H1 (cell line): ENCODE data around the gene FTSJ3. TPM values are rescaled to one million over a fixed set of nuclear protein-coding genes. Genes with fewer than 3 reads are reported as not detected.

Source experiments
- CTCF ChIA-PET: fragments of 300-600 bp; sonication (Branson Sonifier 250); formaldehyde crosslinking; loops from one replicate; lab custom pipeline; 2021; ENCODE audit not compliant: partially characterized antibody; lab: Charles Lee
- POLR2A ChIA-PET: fragments of 300-600 bp; sonication (Branson Sonifier 250); formaldehyde crosslinking; loops from one replicate; lab custom pipeline; 2021; ENCODE audit warnings: inconsistent platforms; ENCODE audit not compliant: partially characterized antibody; lab: Charles Lee
- DNase-seq, 2 experiments: peaks; one replicate each; pipeline versions ENCODE4 v3.0.0 to v3.0.0-alpha.2; 2010 to 2022; ENCODE audit warnings: low spot score in 2 of 2, low read depth in 1 of 2, mixed read lengths in 1 of 2
- FAIRE-seq: peaks from 2 replicates; lab custom pipeline; 2011; peaks lifted over from hg19 to GRCh38; lab: Jason Lieb, UNC
- H2AFZ ChIP-seq: 2 replicates; pipeline ENCODE4 v1.8.1; 2012; ENCODE audit warnings: low read length, inconsistent platforms
- H2AK5ac ChIP-seq: 2 replicates; pipeline ENCODE4 v1.6.1; 2013; ENCODE audit warnings: low read depth, low read length
- H2BK120ac ChIP-seq: replicated peaks from 2 replicates; pipeline ENCODE3; 2013; ENCODE audit warnings: low read depth, low read length, inconsistent platforms
- H2BK12ac ChIP-seq: 2 replicates; pipeline ENCODE4 v1.6.1; 2013; ENCODE audit warnings: low read depth, low read length
- H2BK15ac ChIP-seq: 2 replicates; pipeline ENCODE4 v1.6.1; 2013; ENCODE audit warnings: low read length
- H2BK20ac ChIP-seq: 2 replicates; pipeline ENCODE4 v1.6.1; 2013; ENCODE audit warnings: low read length
- H2BK5ac ChIP-seq: 2 replicates; pipeline ENCODE4 v1.6.1; 2013; ENCODE audit warnings: low read depth, low read length
- H3K14ac ChIP-seq: 2 replicates; pipeline ENCODE4 v1.6.1; 2013; ENCODE audit warnings: inconsistent platforms; ENCODE audit not compliant: insufficient read length
- H3K18ac ChIP-seq: 2 replicates; pipeline ENCODE4 v1.6.1; 2013; ENCODE audit warnings: low read length; ENCODE audit errors: extremely low read depth
- H3K23ac ChIP-seq: 2 replicates; pipeline ENCODE4 v1.6.1; 2013; ENCODE audit warnings: inconsistent platforms; ENCODE audit not compliant: insufficient read length
- H3K23me2 ChIP-seq: 2 replicates; pipeline ENCODE4 v1.6.1; 2013; ENCODE audit warnings: low read depth, low read length
- H3K27ac ChIP-seq: 2 replicates; pipeline ENCODE4 v1.6.1; 2011; ENCODE audit warnings: low read depth, low read length, inconsistent platforms
- H3K27me3 ChIP-seq, 4 experiments: replicated peaks in 1 of 4; 1 replicate in 1 of 4; 2 replicates in 3 of 4; pipeline versions ENCODE4 v1.6.1 to v1.8.1; 2011 to 2013; ENCODE audit warnings: low read length in 3 of 4, mild to moderate bottlenecking in 3 of 4, inconsistent platforms in 2 of 4, mixed read lengths in 2 of 4, moderate library complexity in 1 of 4; ENCODE audit not compliant: control insufficient read depth in 3 of 4, insufficient read depth in 3 of 4; ENCODE audit errors: extremely low read depth in 1 of 4
- H3K36me3 ChIP-seq, 4 experiments: 2 replicates each; pipeline versions ENCODE4 v1.6.1 to v1.8.1; 2011 to 2013; ENCODE audit warnings: mild to moderate bottlenecking in 4 of 4, low read length in 3 of 4, moderate library complexity in 2 of 4, control low read depth in 1 of 4, inconsistent platforms in 1 of 4; ENCODE audit not compliant: insufficient read depth in 4 of 4, control insufficient read depth in 2 of 4
- H3K4ac ChIP-seq: replicated peaks from 2 replicates; pipeline ENCODE3; 2013; ENCODE audit warnings: low read length, low read depth, mixed read lengths, inconsistent platforms; ENCODE audit not compliant: insufficient read length
- H3K4me1 ChIP-seq, 4 experiments: replicated peaks in 1 of 4; 1 replicate in 1 of 4; 2 replicates in 3 of 4; pipeline versions ENCODE4 v1.6.1 to v1.8.1; 2011 to 2013; ENCODE audit warnings: low read length in 3 of 4, inconsistent platforms in 2 of 4, mixed read lengths in 1 of 4; ENCODE audit not compliant: insufficient read depth in 4 of 4, control insufficient read depth in 3 of 4
- H3K4me2 ChIP-seq, 2 experiments: 2 replicates each; pipeline versions ENCODE4 v1.6.1 to v1.8.1; 2011 to 2013; ENCODE audit warnings: low read depth in 2 of 2, low read length in 2 of 2, control low read depth in 1 of 2, inconsistent platforms in 1 of 2, mild to moderate bottlenecking in 1 of 2; ENCODE audit not compliant: insufficient read depth in 1 of 2
- H3K4me3 ChIP-seq, 4 experiments: fragments of 200-600, 300-600 bp in 1 of 4; sonication (generic), shearing (Covaris generic), sonication (Bioruptor Twin) in 1 of 4; 2 replicates each; pipeline versions ENCODE4 v1.5.1 to v1.8.1; 2011 to 2016; ENCODE audit warnings: low read length in 4 of 4, low read depth in 3 of 4, control low read depth in 2 of 4, inconsistent platforms in 2 of 4, mild to moderate bottlenecking in 2 of 4, mixed read lengths in 1 of 4, moderate library complexity in 1 of 4; ENCODE audit not compliant: insufficient read depth in 2 of 4; ENCODE audit errors: extremely low read depth in 1 of 4
- H3K56ac ChIP-seq: replicated peaks from 2 replicates; pipeline ENCODE3; 2013; ENCODE audit warnings: low read depth, mild to moderate bottlenecking, mixed read lengths, low read length, inconsistent platforms; ENCODE audit not compliant: insufficient read length
- H3K79me1 ChIP-seq: 2 replicates; pipeline ENCODE4 v1.6.1; 2013; ENCODE audit warnings: low read depth, low read length, control low read depth
- H3K79me2 ChIP-seq, 2 experiments: 2 replicates each; pipeline versions ENCODE4 v1.6.1 to v1.8.1; 2012 to 2013; ENCODE audit warnings: low read length in 2 of 2, mild to moderate bottlenecking in 2 of 2, inconsistent platforms in 1 of 2; ENCODE audit not compliant: insufficient read depth in 2 of 2, control insufficient read depth in 1 of 2
- H3K9ac ChIP-seq, 4 experiments: replicated peaks in 1 of 4; 1 replicate in 1 of 4; 2 replicates in 3 of 4; pipeline versions ENCODE4 v1.6.1 to v1.8.1; 2011 to 2013; ENCODE audit warnings: low read depth in 3 of 4, low read length in 3 of 4, control low read depth in 2 of 4, mild to moderate bottlenecking in 2 of 4, moderate library complexity in 2 of 4, inconsistent platforms in 1 of 4; ENCODE audit errors: extremely low read depth in 1 of 4
- H3K9me3 ChIP-seq, 2 experiments: 2 replicates each; pipeline versions ENCODE4 v1.6.1 to v1.8.1; 2012 to 2013; ENCODE audit warnings: mild to moderate bottlenecking in 2 of 2, moderate library complexity in 2 of 2, control low read depth in 1 of 2, inconsistent platforms in 1 of 2, low read depth in 1 of 2, low read length in 1 of 2, mixed read lengths in 1 of 2; ENCODE audit not compliant: insufficient read depth in 2 of 2
- H4K20me1 ChIP-seq, 2 experiments: replicated peaks in 1 of 2; 2 replicates each; pipeline versions ENCODE3 to v1.8.1; 2011 to 2013; ENCODE audit warnings: inconsistent platforms in 2 of 2, low read length in 2 of 2, mild to moderate bottlenecking in 1 of 2; ENCODE audit not compliant: insufficient read depth in 2 of 2, control insufficient read depth in 1 of 2
- H4K5ac ChIP-seq: 2 replicates; pipeline ENCODE4 v1.6.1; 2013; ENCODE audit warnings: low read length, low read depth, mixed read lengths, inconsistent platforms; ENCODE audit not compliant: insufficient read length
- H4K8ac ChIP-seq: 2 replicates; pipeline ENCODE4 v1.8.0; 2013; ENCODE audit warnings: mild to moderate bottlenecking, moderate library complexity, low read length, inconsistent platforms; ENCODE audit not compliant: insufficient read depth; ENCODE audit errors: extremely low read depth
- H4K91ac ChIP-seq: replicated peaks from 2 replicates; pipeline ENCODE3; 2013; ENCODE audit warnings: low read length, mixed read lengths, inconsistent platforms; ENCODE audit not compliant: insufficient read length
- POLR2AphosphoS5 ChIP-seq: IDR thresholded peaks from 2 replicates; pipeline ENCODE4 v1.6.1; 2011; ENCODE audit warnings: low read depth, low read length
- SP2 ChIP-seq: IDR thresholded peaks from 2 replicates; pipeline ENCODE4 v1.6.1; 2012; ENCODE audit warnings: mild to moderate bottlenecking, low read length, inconsistent platforms
- WGBS, 2 experiments: shearing (Covaris generic) in 1 of 2; methylation state at CpG; one replicate each; pipeline versions ENCODE4 v1.1.6 to v1.1.7; 2013 to 2015; ENCODE audit warnings: low lambda C conversion rate in 2 of 2, mixed read lengths in 2 of 2, inconsistent platforms in 1 of 2, low coverage in 1 of 2, missing lambda C conversion rate in 1 of 2; ENCODE audit not compliant: insufficient replicate concordance in 2 of 2, insufficient coverage in 1 of 2, insufficient read length in 1 of 2; ENCODE audit errors: extremely low coverage in 1 of 2, missing lambda C conversion rate in 1 of 2; 5-methylcytosine and 5-hydroxymethylcytosine counted together
- polyA plus RNA-seq, 7 experiments: library from polyadenylated mRNA; depleted of rRNA in 3 of 7; stranded (reverse) in 5 of 7; unstranded in 2 of 7; fragments of >200 nt in 5 of 7; fragments of 200-250 nt in 2 of 7; gene quantifications; 1 replicate in 5 of 7; 2 replicates in 1 of 7; 4 replicates in 1 of 7; pipeline versions ENCODE4 v1.2.1 to v1.2.3, GENCODE V29; 2011 to 2013; ENCODE audit warnings: missing spikeins in 2 of 7, mixed read lengths in 2 of 7
- total RNA-seq: library from RNA; stranded (reverse); fragmentation: NEBNext Ultra II Directional; extraction: Animal tissue kit (Norgen Biotek cat#: 25700); gene quantifications from 2 replicates; pipeline ENCODE4 v1.2.1, GENCODE V29; 2021

Gene FTSJ3
- total and polyA plus RNA-seq, 2 of the 8 experiments (the other 6 are each of a cell fraction or from before 2014, with no cell fraction given) = 42.7 to 77.2 TPM

DNA sequence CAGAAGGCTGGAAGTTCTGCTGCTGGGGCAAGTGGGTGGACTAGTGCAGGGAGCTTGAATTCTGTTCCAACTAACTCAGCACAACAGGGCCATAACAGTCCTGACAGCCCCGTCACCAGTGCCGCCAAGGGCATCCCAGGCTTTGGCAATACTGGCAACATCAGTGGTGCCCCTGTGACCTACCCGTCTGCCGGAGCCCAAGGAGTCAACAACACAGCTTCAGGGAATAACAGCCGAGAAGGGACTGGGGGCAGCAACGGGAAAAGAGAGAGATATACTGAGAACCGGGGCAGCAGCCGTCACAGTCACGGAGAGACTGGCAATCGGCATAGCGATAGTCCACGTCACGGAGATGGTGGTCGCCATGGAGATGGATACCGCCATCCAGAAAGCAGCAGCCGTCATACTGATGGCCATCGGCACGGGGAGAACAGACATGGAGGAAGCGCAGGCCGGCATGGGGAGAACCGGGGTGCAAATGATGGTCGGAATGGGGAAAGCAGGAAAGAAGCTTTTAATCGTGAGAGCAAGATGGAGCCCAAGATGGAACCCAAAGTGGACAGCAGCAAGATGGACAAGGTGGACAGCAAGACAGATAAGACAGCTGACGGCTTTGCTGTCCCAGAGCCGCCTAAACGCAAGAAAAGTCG lies 9.6 kb downstream of the FTSJ3 start:
- peaks cover 62 to 97% (median 94%) of the 10 kb centered on the region in 4 experiments for H3K36me3 ChIP-seq
- H3K56ac ChIP-seq = no peak overlapping the region
- H3K9ac ChIP-seq = peak overlapping the region in 1 of 4 experiments; percentile 13; a peak in 1 of 7 replicates
- H3K79me2 ChIP-seq = no peaks in the 10 kb centered on the region
- no peak overlapping the region for H4K91ac ChIP-seq
- no peak overlapping the region for H2BK12ac ChIP-seq
- no peaks in the 10 kb centered on the region for H3K27me3 ChIP-seq
- no peak overlapping the region for H2AK5ac ChIP-seq
- H3K27ac ChIP-seq = no peak overlapping the region
- CTCF ChIA-PET = interaction anchor here (0.7 to 2.0 kb wide), 5 partner anchors 10 to 32 kb away, joined by 3 to 10 read pairs (median 3); no protein-coding TSS in a partner anchor
- FAIRE-seq (no peak), DNase-seq (no peak)
- no peak overlapping the region for H2AFZ ChIP-seq
- no peak overlapping the region for H3K18ac ChIP-seq
- no peak overlapping the region for H4K5ac ChIP-seq
- H3K79me1 ChIP-seq = no peaks in the 10 kb centered on the region; the same call in none of the 2 replicates
- H4K20me1 ChIP-seq = peaks cover 9 to 32% of the 10 kb centered on the region in 2 experiments
- no peaks in the 10 kb centered on the region for H3K4me1 ChIP-seq
- H3K23me2 ChIP-seq = no peaks in the 10 kb centered on the region
- H3K14ac ChIP-seq = no peak overlapping the region
- no peak overlapping the region for H3K4me3 ChIP-seq
- no peak overlapping the region for H2BK15ac ChIP-seq
- 90% methylated on average over 27 of the region's 27 CpGs; no CpG with 5 or more reads in 1 of the 2 experiments for WGBS, 2 experiments
- no peak overlapping the region for H4K8ac ChIP-seq
- H3K4me2 ChIP-seq = no peak overlapping the region
- TF ChIP-seq POLR2AphosphoS5 (peak; percentile 62), SP2 (no peak)
- H3K9me3 ChIP-seq = no peaks in the 10 kb centered on the region
- H2BK120ac ChIP-seq = no peak overlapping the region
- H3K4ac ChIP-seq = no peak overlapping the region
- no peak overlapping the region for H3K23ac ChIP-seq
- no peak overlapping the region for H2BK5ac ChIP-seq
- no peak overlapping the region for H2BK20ac ChIP-seq
- POLR2A ChIA-PET = interaction anchor here (0.8 to 32.3 kb wide), 9 partner anchors 3 to 240 kb away, joined by 3 to 593 read pairs (median 6); partner anchors contain the start of genes CCDC47, DDX42, FTSJ3 and PSMC5
